Neural crest cell (in vitro differentiated cells): ENCODE measurements around the gene CGB1. TPM values are rescaled to one million over a fixed set of nuclear protein-coding genes. Genes with fewer than 3 reads are reported as not detected.

Experiments
- DNase-seq: peaks from one replicate; pipeline ENCODE4 v3.0.0; 2021; ENCODE audit warnings: low read depth, mixed read lengths, low spot score
- H3K27ac Mint-ChIP-seq: one replicate; pipeline ENCODE4 v1.8.0; 2021; ENCODE audit warnings: mild to moderate bottlenecking, mixed read lengths; ENCODE audit not compliant: unreplicated experiment
- H3K27me3 Mint-ChIP-seq: 2 replicates; pipeline ENCODE4 v1.8.0; 2021; ENCODE audit warnings: low read depth, mild to moderate bottlenecking, mixed read lengths
- H3K36me3 Mint-ChIP-seq: 2 replicates; pipeline ENCODE4 v1.8.0; 2021; ENCODE audit warnings: low read depth, mild to moderate bottlenecking, mixed read lengths
- H3K4me1 Mint-ChIP-seq: 2 replicates; pipeline ENCODE4 v1.8.0; 2021; ENCODE audit warnings: mixed read lengths
- H3K4me3 Mint-ChIP-seq: one replicate; pipeline ENCODE4 v1.8.0; 2021; ENCODE audit warnings: mild to moderate bottlenecking, mixed read lengths
- H3K9me3 Mint-ChIP-seq: 2 replicates; pipeline ENCODE4 v1.8.0; 2021; ENCODE audit warnings: mixed read lengths
- CTCF ChIP-seq: fragments of 200-600 bp; sonication (generic); conservative IDR thresholded peaks from 2 replicates; pipeline ENCODE4 v1.5.0; 2021; ENCODE audit warnings: antibody characterized with exemption, mild to moderate bottlenecking
- total RNA-seq: library from RNA; stranded (reverse); gene quantifications from 2 replicates; pipeline ENCODE4 v1.2.1, GENCODE V29; 2021

The CGB1 gene
- total RNA-seq, 1 donor from 2014 or later = not detected

- H3K4me1 Mint-ChIP-seq = no peaks in the 10 kb centered on the region
- H3K27ac Mint-ChIP-seq = no peak overlapping the region
- no peak overlapping the region for H3K4me3 Mint-ChIP-seq
- peaks cover 10% of the 10 kb centered on the region for H3K36me3 Mint-ChIP-seq
- DNase-seq = no peak
- H3K9me3 Mint-ChIP-seq = no peaks in the 10 kb centered on the region
- no peak for TF ChIP-seq CTCF
- H3K27me3 Mint-ChIP-seq = peaks cover 3% of the 10 kb centered on the region
Measured at GRCh38 chr19:49011194-49011593, 25.5 kb downstream of the CGB1 start.

DNA sequence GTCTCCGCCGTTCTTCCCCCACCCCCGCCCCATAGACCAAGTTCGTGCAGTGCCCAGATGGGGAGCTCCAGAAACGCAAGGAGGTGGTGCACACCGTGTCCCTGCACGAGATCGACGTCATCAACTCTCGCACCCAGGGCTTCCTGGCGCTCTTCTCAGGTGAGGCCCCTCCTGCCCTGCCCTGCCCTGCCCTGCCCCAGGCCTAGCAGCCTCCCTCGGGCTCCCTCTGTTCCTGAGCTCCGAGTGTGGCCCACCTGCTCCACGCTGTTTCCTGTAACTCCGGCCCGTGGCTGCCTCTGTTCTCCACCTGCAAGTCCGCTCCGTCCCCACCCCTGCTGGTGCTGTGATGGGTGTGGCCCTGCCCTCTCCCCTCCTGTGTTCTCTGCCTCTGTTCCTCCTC lies 26.2 kb downstream of the CGB1 start:
- no peak overlapping the region for H3K4me3 Mint-ChIP-seq
- H3K9me3 Mint-ChIP-seq = no peaks in the 10 kb centered on the region

GRCh38 chr19:49009828-49010227 lies 26.9 kb downstream of the CGB1 start:
- Mint-ChIP-seq H3K36me3 (peaks cover 5% of the 10 kb centered on the region), H3K4me1 (no peaks in the 10 kb centered on the region), H3K4me3 (no peak overlapping the region), H3K9me3 (no peaks in the 10 kb centered on the region), H3K27ac (no peak overlapping the region), H3K27me3 (no peaks in the 10 kb centered on the region)
- TF ChIP-seq CTCF = no peak
- DNase-seq = no peak

More for the DNA sequence above, 26.2 kb downstream of the CGB1 start:
- H3K36me3 Mint-ChIP-seq = peaks cover 5% of the 10 kb centered on the region
- DNase-seq = no peak
- no peak overlapping the region for H3K27ac Mint-ChIP-seq
- no peak for TF ChIP-seq CTCF
- no peaks in the 10 kb centered on the region for H3K4me1 Mint-ChIP-seq
- no peaks in the 10 kb centered on the region for H3K27me3 Mint-ChIP-seq

GRCh38 chr19:49006905-49007304 lies 29.8 kb downstream of the CGB1 start:
- Mint-ChIP-seq H3K36me3 (peaks cover 7% of the 10 kb centered on the region), H3K4me3 (no peak overlapping the region), H3K27ac (no peak overlapping the region), H3K4me1 (no peaks in the 10 kb centered on the region), H3K27me3 (no peaks in the 10 kb centered on the region), H3K9me3 (no peaks in the 10 kb centered on the region)
- TF ChIP-seq CTCF = no peak
- DNase-seq = no peak

GRCh38 chr19:49004964-49005614 lies 31.6 kb downstream of the CGB1 start:
- Mint-ChIP-seq H3K27me3 (no peaks in the 10 kb centered on the region), H3K4me1 (no peaks in the 10 kb centered on the region), H3K27ac (peak overlapping the region; percentile 19), H3K9me3 (no peaks in the 10 kb centered on the region), H3K4me3 (no peak overlapping the region), H3K36me3 (peaks cover 4% of the 10 kb centered on the region)
- TF ChIP-seq CTCF = no peak
- no peak for DNase-seq
